HG03064 (cell line): Measurements from ENCODE around the gene WWOX.
"Not testable (repeated sequence)": the region's sequence is repeated elsewhere in the genome, so short reads cannot be mapped to it uniquely, and the experiment has no call there.

Experiments used
- ATAC-seq: cut with Tn5 transposase; IDR thresholded peaks from one replicate; pipeline ENCODE4 v1.9.1; 2021; ENCODE audit warnings: low read depth; ENCODE audit not compliant: unreplicated experiment

The WWOX gene

GRCh38 chr16:79052198-79052597 lies 952.7 kb downstream of the WWOX start:
- not testable (repeated sequence) for ATAC-seq

DNA sequence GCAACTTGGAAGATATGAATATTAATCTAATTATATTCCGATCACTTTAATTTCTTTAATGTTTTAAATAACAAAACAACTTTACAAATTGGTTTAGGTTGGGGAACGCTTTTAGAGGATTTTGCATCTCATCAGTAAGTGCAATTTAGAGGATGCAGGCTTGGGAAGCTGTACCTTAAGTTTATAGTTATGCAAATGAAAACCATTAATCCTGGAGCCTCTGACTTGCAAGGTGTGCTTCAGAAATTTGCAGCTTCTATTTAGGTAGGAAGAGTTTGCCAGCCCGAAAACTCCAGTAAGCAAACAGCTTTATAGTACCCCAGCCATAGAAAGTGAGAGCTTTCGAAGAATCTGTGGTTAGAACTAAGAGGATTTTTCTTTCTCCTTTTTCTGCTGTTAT lies 954.1 kb downstream of the WWOX start:
- no peak for ATAC-seq

GRCh38 chr16:79054211-79054984 lies 954.9 kb downstream of the WWOX start:
- no peak for ATAC-seq

GRCh38 chr16:79055251-79055970 lies 956.0 kb downstream of the WWOX start:
- no peak for ATAC-seq

- no peak for ATAC-seq
Measured at GRCh38 chr16:79061181-79061580, 961.7 kb downstream of the WWOX start.

DNA sequence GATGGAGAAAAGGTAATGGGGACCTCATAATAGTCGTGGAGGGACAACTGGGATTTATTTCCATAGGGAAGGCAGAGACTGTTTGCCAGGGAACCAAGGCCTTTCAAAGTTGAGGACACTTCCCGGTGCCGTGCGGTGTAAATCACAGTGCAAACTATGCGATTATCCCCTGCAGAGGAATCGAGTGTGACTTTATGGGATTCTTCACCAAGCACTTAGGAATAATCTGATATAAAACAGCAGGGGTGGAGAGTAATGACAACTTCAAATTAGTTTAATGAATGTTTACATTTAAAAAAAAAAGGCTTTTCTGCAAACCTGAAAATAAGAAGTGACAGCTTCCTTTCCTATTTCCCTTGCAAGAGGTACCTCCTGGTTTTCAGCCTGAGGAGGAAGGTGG lies 962.9 kb downstream of the WWOX start:
- ATAC-seq, result no peak

DNA sequence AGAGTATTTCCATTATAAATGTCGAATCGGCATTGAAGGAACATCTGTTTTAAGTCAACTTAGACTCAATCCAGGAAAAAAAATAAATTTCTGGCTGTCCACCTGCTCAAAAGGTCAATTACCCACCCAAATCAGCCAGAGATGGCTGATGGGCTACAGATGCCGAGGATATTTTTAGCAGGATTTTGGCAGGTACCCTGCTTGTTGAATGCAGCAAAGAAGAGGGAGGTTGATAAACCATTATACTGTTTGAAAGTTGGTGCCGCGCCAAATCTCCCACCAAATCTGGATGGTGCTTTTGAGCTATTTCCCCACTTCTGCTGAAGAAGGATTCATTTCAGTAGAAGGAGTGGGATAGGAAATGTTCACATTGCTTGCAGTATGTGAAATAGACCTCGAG lies 963.4 kb downstream of the WWOX start:
- ATAC-seq, result no peak

DNA sequence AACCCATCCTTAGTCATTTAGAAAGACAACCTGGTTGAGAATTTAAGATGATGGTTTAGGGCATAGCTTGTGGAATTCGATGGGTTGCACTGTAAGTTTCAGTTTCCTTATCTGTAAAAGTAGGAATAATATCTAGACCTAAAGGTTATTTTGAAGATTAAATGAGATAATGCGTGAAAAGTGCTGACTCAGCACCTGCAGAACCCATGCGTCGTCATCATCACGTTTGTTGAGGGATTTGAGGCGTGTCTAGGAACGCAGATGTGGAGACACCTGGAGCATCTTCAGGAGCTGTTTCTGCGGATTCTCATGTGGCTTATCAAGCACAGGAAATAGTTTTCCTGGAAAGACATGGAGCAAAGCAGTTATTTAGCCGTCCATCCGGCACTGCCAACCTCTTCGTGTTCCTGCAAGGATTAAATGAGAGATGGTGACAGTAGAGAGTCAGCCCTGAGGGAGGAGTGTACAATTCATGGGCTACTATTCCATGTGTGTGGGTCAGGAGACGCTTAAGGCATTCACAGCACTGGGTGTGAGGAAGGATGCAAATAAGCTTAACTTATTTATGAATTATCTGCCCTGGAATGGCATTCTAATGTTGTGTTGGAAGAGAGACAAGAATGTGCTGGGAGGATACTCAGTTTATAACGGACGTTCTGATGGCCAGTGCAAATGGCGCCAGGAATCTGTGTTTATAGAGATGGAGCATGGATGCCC lies 965.0 kb downstream of the WWOX start:
- no peak for ATAC-seq

DNA sequence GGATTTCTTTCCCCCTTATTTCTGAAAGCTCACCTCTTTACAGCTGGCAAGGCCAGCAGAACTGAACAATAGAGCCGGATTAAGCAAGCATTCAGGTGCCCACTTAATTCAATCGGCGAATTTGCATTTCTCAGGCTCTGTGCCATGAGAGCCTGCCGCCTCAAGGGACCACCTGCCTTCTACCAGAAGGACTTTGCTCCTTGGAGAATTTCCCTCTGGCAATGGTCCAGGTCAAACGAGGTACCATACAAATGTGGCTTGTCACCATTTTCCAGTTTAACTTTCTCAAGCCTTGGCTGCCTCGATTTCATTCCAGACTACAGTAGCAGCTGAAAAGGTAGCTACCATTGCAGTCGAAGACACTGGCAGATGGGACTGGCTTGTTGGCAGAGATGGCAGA lies 967.1 kb downstream of the WWOX start:
- ATAC-seq, result no peak

DNA sequence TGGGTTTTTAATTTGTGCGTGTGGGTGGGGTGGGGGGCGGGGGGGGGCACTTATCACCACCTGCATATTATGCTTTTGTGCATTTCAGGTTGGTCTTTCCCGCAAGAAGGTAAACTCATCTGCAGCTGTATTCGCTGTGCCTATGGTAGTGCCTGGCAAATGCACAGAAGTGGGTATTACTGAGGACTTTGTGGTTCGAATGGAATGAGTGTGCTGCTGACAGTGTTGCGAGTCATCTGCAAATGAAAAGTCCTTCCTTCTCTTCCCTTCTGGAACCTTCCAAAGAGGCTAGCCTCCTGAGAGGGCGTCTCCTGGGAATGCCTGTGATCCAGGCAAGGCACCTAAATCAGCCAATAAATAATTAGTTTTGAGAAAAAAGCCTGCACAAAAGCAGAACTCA lies 968.1 kb downstream of the WWOX start:
- ATAC-seq, result no peak

DNA sequence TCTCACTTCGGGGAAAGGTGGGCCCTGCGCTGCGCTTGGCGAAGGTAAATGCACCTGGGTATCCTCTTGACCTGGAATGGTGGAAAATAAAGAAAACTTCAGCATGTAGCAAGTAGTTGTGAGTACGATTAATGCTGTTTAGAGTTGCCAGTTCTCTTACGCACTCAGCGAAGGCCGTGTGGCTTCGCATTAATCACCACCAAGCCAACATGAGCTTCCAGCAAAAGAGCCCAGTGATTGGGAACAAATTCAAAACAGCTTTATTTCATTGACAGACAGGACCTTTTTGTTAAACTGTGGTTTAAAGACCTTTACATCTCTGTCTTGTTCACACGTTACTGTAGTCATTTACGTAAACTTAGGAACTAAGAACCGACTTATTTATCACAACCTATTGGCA lies 969.7 kb downstream of the WWOX start:
- ATAC-seq, result no peak

DNA sequence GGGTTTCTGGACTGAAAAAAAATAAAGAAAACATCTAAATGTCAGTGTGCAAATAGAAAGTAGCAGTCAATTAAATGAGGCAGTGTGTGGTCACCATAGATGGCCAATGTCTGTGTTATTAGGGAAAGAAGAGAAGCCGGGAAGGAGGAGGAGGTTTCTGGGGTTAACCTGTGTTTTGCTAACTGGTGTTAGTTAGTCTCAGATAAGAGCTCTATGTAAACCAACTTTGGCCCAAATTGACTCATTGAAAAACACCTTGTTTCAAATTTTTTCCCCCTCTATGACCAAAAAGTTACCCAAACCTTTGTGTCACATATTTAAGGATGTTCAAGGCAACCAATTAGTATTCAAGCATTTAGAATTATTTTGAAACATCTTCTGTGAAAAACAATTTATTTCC lies 970.2 kb downstream of the WWOX start:
- ATAC-seq, result no peak

- no peak for ATAC-seq
Measured at GRCh38 chr16:79071424-79071823, 972.0 kb downstream of the WWOX start.

GRCh38 chr16:79072517-79072916 lies 973.1 kb downstream of the WWOX start:
- ATAC-seq, result no peak

- no peak for ATAC-seq
Measured at GRCh38 chr16:79073566-79073965, 974.1 kb downstream of the WWOX start.

DNA sequence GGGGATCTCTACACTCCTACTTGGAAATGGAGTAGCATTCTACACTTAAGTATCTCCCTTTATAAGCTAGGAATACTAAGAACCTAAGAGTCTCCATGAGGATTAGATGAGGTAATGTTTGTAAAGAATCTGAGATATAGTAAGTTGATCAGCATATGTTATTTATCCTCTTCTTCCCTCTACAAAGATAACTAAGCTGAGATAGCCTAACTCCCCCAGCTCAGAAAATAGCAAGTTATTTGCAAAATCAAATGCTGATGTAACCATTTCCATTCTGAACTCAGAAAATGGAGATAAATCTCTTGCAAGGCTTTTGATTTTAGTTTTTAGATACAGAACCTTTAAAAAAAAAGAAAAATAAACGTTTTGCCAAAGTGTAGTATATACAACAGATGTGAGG lies 975.1 kb downstream of the WWOX start:
- ATAC-seq, result no peak

DNA sequence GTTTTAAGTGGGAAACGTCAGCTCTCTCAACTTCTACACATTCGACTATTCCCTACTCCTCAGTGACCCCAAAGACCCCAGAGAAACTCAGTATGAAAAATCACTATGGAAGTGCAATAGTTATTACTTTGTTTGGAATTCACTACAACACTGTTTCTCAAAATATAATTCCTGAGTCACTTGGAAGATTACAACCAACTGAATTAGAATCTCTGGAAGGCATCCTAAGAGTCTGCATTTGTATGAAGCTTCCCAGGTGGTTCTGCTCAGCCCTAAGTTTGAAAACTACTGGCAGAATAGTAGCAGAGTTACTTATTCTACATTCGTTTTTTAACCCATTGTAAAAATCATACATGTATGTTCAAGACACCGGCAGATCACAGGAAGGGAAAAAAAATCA lies 975.5 kb downstream of the WWOX start:
- no peak for ATAC-seq

DNA sequence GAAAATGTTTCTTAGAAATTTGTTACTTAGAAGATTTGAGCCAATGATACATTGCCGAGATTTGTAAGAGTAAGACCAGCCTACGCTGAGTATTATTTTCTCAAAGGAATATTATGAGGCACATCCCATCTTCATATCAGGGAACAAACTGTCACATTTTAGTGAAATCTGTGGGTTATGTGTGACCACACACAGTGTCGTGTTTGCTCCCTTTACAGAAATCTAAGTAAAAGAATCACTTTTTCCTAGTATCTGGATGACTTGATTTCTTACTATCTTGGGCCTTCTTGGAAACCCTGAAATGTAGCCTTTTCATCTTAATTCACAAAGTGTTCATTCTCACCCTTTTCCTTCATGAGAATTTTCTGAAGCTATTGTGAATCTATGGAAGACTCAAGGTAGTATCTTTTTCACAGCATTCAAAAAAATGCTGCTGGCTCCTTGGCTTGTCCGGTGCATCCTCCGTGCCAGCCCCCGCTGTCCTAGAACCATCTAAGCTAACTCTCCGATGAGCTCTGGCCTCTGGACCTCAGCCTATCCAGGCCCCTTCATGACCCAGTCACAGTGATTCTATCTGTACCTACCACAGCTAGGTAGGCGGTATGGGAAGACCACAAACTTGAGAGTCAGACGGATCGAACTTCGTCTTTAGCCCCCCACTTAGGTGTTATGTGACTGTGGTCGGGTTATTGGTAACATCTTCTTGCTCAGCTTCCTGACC lies 976.8 kb downstream of the WWOX start:
- no peak for ATAC-seq

- ATAC-seq, result no peak
Measured at GRCh38 chr16:79077346-79077745, 977.9 kb downstream of the WWOX start.

- ATAC-seq, result no peak
Measured at GRCh38 chr16:79079656-79080420, 980.4 kb downstream of the WWOX start.
